Testis (tissue), 3 donors: Measurements from ENCODE around the gene NR3C1. TPM values are rescaled to one million over a fixed set of nuclear protein-coding genes. Genes with fewer than 3 reads are reported as not detected.

Experiments
- DNase-seq: peaks from one replicate; pipeline ENCODE4 v3.0.0-alpha.2; 2019
- H3K27ac ChIP-seq, 2 donors: fragments of 200-600 bp; sonication (generic); one replicate each; pipeline ENCODE4 v1.5.1; 2019
- H3K27me3 ChIP-seq: fragments of 200-600 bp; sonication (generic); one replicate; pipeline ENCODE4 v1.5.1; 2019
- H3K36me3 ChIP-seq: fragments of 200-600 bp; sonication (generic); one replicate; pipeline ENCODE4 v1.5.1; 2017; ENCODE audit warnings: low read depth; ENCODE audit errors: missing control alignments
- H3K4me1 ChIP-seq: fragments of 200-600 bp; sonication (generic); one replicate; pipeline ENCODE4 v1.5.1; 2019
- H3K4me3 ChIP-seq, 2 donors: fragments of 200-600 bp; sonication (generic); one replicate each; pipeline ENCODE4 v1.5.1; 2017 to 2019
- H3K9me3 ChIP-seq: fragments of 200-600 bp; sonication (generic); one replicate; pipeline ENCODE4 v1.5.1; 2017
- POLR2A ChIP-seq: fragments of 450-650 bp; IDR thresholded peaks from one replicate; pipeline ENCODE4 v1.6.1; 2017; ENCODE audit warnings: antibody characterized with exemption, mild to moderate bottlenecking, moderate library complexity
- WGBS, 2 donors: methylation state at CpG; one replicate each; pipeline ENCODE4 v1.1.5; 2018; 5-methylcytosine and 5-hydroxymethylcytosine counted together
- intact Hi-C: fragments of 100-400 bp; cut with DNase I; formaldehyde crosslinking; loops from one replicate; pipeline ENCODE4 v1.15.1; 2023; ENCODE audit warnings: low total_unique reads
- polyA plus RNA-seq: library from polyadenylated mRNA; stranded (reverse); fragments of 350-450 nt; fragmentation: Illumina TruSeq; extraction: RNeasy Lipid Tissue Mini Kit (QIAGEN cat#74804); gene quantifications from one replicate; pipeline ENCODE4 v1.2.3, GENCODE V29; 2014; ENCODE audit warnings: low read depth, low replicate concordance; ENCODE audit not compliant: insufficient read depth
- total RNA-seq, 2 donors: library from RNA; depleted of rRNA; stranded (reverse); fragments of >200 nt; gene quantifications; one replicate each; pipeline ENCODE4 v1.2.3, GENCODE V29; 2016
- TF ChIP-seq, protein P1 (sequence below), 3 experiments: fragments of 450-650 bp in 2 of 3; fragments of 200-600 bp in 1 of 3; sonication (generic) in 1 of 3; IDR thresholded peaks; one replicate each; pipeline ENCODE4 v1.5.1; 2016 to 2019; ENCODE audit warnings: antibody characterized with exemption in 3 of 3, mild to moderate bottlenecking in 2 of 3, moderate library complexity in 1 of 3

Gene NR3C1
- total and polyA plus RNA-seq, 3 donors from 2014 or later = 33.2 to 37.7 (median 34.3) TPM

DNA sequence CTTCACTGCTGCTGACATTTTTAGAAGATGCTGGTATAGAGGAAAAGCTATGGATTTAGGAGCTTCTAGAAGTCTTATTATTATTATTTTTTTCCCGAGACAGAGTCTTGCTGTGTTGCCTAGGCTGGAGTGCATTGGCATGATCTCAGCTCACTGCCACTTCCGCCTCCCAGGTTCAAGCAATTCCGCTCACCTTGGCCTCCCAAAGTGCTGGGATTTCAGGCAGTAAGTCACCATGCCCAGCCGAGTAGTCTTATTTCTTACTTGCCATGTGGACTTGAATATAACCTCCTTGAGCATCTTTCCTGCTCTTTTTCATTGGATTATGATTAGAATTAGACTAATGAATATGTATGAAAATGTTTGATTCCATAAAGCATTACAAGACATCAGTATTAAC, 119.5 kb downstream of the NR3C1 start:
- WGBS, 2 donors = 95 to 96% methylated on average over 4 of the region's 4 CpGs
- no peaks in the 10 kb centered on the region for H3K27me3 ChIP-seq
- H3K9me3 ChIP-seq = no peaks in the 10 kb centered on the region
- no peaks in the 10 kb centered on the region for H3K4me1 ChIP-seq
- no peak overlapping the region for H3K4me3 ChIP-seq
- TF ChIP-seq, protein P1, sequence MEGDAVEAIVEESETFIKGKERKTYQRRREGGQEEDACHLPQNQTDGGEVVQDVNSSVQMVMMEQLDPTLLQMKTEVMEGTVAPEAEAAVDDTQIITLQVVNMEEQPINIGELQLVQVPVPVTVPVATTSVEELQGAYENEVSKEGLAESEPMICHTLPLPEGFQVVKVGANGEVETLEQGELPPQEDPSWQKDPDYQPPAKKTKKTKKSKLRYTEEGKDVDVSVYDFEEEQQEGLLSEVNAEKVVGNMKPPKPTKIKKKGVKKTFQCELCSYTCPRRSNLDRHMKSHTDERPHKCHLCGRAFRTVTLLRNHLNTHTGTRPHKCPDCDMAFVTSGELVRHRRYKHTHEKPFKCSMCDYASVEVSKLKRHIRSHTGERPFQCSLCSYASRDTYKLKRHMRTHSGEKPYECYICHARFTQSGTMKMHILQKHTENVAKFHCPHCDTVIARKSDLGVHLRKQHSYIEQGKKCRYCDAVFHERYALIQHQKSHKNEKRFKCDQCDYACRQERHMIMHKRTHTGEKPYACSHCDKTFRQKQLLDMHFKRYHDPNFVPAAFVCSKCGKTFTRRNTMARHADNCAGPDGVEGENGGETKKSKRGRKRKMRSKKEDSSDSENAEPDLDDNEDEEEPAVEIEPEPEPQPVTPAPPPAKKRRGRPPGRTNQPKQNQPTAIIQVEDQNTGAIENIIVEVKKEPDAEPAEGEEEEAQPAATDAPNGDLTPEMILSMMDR (IDR thresholded peaks at IDR 0.05) = no peak
- TF ChIP-seq POLR2A = no peak
- DNase-seq = no peak
- no peaks in the 10 kb centered on the region for H3K36me3 ChIP-seq
- no peak overlapping the region for H3K27ac ChIP-seq
- intact Hi-C loops = no loop called here

DNA sequence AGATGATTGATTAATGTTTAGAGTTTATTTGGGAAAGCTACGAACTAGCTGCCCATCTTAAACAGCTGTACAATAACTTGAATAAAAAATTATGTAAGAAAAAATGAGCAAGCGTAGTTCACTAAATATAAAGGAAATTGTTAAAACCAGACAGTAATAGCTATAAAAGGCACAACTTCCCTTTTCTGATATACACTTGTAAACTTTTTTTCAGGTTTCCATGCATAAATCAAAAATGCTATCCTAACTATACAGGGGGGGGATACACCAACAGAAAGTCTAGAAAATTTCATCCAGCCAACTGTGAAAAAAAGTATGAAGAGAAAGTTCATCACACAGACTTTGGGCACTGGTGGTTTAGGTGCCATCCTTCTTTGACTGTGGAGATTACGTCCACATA, 122.3 kb downstream of the NR3C1 start:
- WGBS, 2 donors = 90 to 92% methylated on average over 3 of the region's 3 CpGs
- intact Hi-C loops = no loop called here
- H3K4me1 ChIP-seq = no peaks in the 10 kb centered on the region
- H3K4me3 ChIP-seq = no peak overlapping the region
- H3K27ac ChIP-seq = no peak overlapping the region
- no peaks in the 10 kb centered on the region for H3K9me3 ChIP-seq
- no peak for TF ChIP-seq POLR2A
- TF ChIP-seq, protein P1 (IDR thresholded peaks at IDR 0.05) = no peak
- H3K27me3 ChIP-seq = no peaks in the 10 kb centered on the region
- no peaks in the 10 kb centered on the region for H3K36me3 ChIP-seq
- DNase-seq = no peak

DNA sequence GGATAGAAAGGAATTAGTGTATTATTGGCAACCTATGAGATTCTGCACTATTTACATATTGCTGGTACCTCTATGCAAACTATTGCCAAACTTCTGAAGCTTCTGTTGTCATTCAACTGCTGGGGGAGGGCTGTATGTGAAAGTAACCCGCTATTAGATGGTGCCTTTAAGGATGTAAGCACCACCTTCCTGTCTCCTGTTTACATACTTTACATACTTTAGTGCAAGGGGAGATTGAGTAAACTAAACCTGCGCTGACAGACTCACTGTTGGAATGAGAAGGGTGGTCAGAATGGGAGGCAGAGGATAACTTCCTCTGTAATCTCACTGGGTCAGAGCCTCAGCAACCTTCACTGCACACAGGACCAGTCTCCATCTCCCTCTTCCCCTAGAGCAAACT, 123.8 kb downstream of the NR3C1 start:
- intact Hi-C loops = no loop called here
- H3K27me3 ChIP-seq = no peaks in the 10 kb centered on the region
- H3K27ac ChIP-seq = no peak overlapping the region
- TF ChIP-seq, protein P1 (IDR thresholded peaks at IDR 0.05) = no peak
- TF ChIP-seq POLR2A = no peak
- DNase-seq = no peak
- H3K9me3 ChIP-seq = no peaks in the 10 kb centered on the region
- H3K36me3 ChIP-seq = no peaks in the 10 kb centered on the region
- no peaks in the 10 kb centered on the region for H3K4me1 ChIP-seq
- H3K4me3 ChIP-seq = no peak overlapping the region
- WGBS, 2 donors = 53 to 60% methylated on average over 2 of the region's 2 CpGs

DNA sequence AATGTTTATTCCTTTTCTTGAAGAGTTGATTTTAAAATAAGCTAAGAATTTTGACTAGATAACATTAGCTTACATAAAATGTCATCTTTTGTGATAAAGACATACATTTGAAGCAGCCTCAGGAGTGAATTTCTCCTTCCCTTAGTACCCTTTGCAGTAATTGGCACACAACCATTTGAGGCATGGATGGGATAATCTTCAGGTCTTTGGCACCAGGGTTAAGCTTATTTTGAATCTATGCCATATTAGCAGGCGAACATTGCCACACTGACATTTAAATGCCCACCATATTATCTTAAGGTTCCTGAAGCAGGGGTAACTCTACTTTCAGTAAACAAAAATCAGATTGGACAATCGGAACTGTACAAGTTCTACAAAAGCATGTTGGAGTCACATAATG, 126.0 kb downstream of the NR3C1 start:
- TF ChIP-seq, protein P1 (IDR thresholded peaks at IDR 0.05) = no peak
- no peak for TF ChIP-seq POLR2A
- Histone ChIP-seq H3K4me3 (no peak overlapping the region), H3K4me1 (no peaks in the 10 kb centered on the region), H3K9me3 (no peaks in the 10 kb centered on the region), H3K27ac (no peak overlapping the region), H3K36me3 (no peaks in the 10 kb centered on the region), H3K27me3 (no peaks in the 10 kb centered on the region)
- DNase-seq = no peak
- intact Hi-C loops = no loop called here
- WGBS, 2 donors = 85 to 94% methylated on average over 2 of the region's 2 CpGs

DNA sequence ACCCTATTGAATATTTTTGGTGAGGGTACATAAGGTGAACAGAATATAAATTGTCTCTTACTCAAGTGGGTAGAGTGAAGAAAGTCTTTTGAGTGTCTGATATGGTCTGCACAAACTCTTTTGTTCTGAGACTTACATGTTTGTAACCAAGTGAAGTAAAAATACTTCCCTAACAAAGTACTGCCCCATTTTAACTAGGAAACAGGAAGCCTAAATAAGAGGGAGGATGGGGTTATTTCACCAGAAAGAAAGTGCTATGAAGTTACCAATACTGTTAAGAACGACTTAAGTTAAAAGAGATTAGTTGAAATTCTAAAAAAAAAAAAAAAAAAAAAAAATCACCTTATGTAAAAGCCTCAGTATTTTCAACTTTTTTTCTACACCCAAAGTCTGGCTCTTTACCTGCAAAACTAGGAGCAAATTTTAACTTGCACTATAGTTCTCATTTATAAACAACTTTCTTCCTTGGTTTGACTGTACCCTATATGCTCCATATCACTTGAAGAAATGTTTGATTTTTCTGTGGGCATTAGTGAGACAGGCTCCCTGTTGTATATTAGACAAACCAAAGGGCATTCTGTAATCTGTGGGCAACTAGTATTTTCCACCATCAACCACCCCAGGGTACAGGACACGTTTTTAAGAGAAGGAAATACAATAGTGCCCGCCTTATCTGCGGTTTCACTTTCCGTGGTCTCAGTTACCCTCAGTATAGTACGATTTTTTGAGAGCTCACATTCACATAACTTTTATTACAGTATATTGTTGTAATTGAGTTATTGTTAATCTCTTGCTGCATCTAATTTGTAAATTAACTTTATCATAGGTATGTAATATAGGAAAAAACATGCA, 127.7 kb downstream of the NR3C1 start:
- intact Hi-C loops = no loop called here
- no peak overlapping the region for H3K27ac ChIP-seq
- DNase-seq = no peak
- no peaks in the 10 kb centered on the region for H3K9me3 ChIP-seq
- no peaks in the 10 kb centered on the region for H3K27me3 ChIP-seq
- WGBS, 2 donors = 72 to 74% methylated on average over 6 of the region's 6 CpGs
- H3K4me1 ChIP-seq = no peaks in the 10 kb centered on the region
- TF ChIP-seq POLR2A = no peak
- TF ChIP-seq, protein P1 (IDR thresholded peaks at IDR 0.05) = no peak
- no peaks in the 10 kb centered on the region for H3K36me3 ChIP-seq
- H3K4me3 ChIP-seq = no peak overlapping the region
